Right ventricle myocardium superior (tissue), 1 donor: Measurements from ENCODE around the gene ANTXR1. TPM values are rescaled to one million over a fixed set of nuclear protein-coding genes. Genes with fewer than 3 reads are reported as not detected.
"Not testable (repeated sequence)": the region's sequence is repeated elsewhere in the genome, so short reads cannot be mapped to it uniquely, and the experiment has no call there.

ENCODE experiments used
- ATAC-seq: fragments of 200-7000 bp; cut with Tn5 transposase; one replicate; pipeline ENCODE4 v1.9.1; 2020; ENCODE audit warnings: mild to moderate bottlenecking; ENCODE audit not compliant: poor library complexity
- DNase-seq: peaks from one replicate; pipeline ENCODE4 v3.0.0-alpha.2; 2020
- intact Hi-C: fragments of 100-400 bp; cut with DNase I; formaldehyde crosslinking; loops from one replicate; pipeline ENCODE4 v1.11.2; 2022
- total RNA-seq: library from RNA; stranded (reverse); fragmentation: NEBNext Ultra II Directional; extraction: Animal tissue kit (Norgen Biotek cat#: 25700); gene quantifications from one replicate; pipeline ENCODE4 v1.2.1, GENCODE V29; 2021
- donor health status: DM: no; HTN: yes; CAD: no; lungs with severe emphysema.

Gene ANTXR1
- total RNA-seq, 1 donor from 2014 or later: 31.2 TPM

- ATAC-seq (no peak), DNase-seq (no peak)
- intact Hi-C loops: no loop called here
Observed at GRCh38 chr2:69225933-69226332, 213.0 kb downstream of the ANTXR1 start.

GRCh38 chr2:69226903-69227302, 213.9 kb downstream of the ANTXR1 start:
- ATAC-seq (no peak), DNase-seq (no peak)
- intact Hi-C loops: no loop called here

- no peak for ATAC-seq
- no peak for DNase-seq
- intact Hi-C loops: no loop called here
Observed at GRCh38 chr2:69227716-69228115, 214.7 kb downstream of the ANTXR1 start.

GRCh38 chr2:69230946-69231345, 218.0 kb downstream of the ANTXR1 start:
- DNase-seq, intact Hi-C loops, ATAC-seq: not testable (repeated sequence)

- no peak for ATAC-seq
- intact Hi-C loops: no loop called here
- DNase-seq: no peak
Observed at GRCh38 chr2:69231612-69232277, 218.8 kb downstream of the ANTXR1 start.

- intact Hi-C loops, DNase-seq, ATAC-seq: not testable (repeated sequence)
Observed at GRCh38 chr2:69235835-69236234, 222.9 kb downstream of the ANTXR1 start.

GRCh38 chr2:69237070-69237670, 224.2 kb downstream of the ANTXR1 start:
- intact Hi-C loops: no loop called here
- ATAC-seq (peak; percentile 38), DNase-seq (no peak)

GRCh38 chr2:69238449-69239031, 225.6 kb downstream of the ANTXR1 start:
- ATAC-seq (no peak), DNase-seq (no peak)
- intact Hi-C loops: no loop called here

GRCh38 chr2:69241093-69241492, 228.1 kb downstream of the ANTXR1 start:
- DNase-seq (no peak), ATAC-seq (peak; percentile 44)
- intact Hi-C loops: no loop called here

- no peak for ATAC-seq
- DNase-seq: no peak
- intact Hi-C loops: no loop called here
Observed at GRCh38 chr2:69241664-69242514, 228.9 kb downstream of the ANTXR1 start.

GRCh38 chr2:69242651-69243051, 229.7 kb downstream of the ANTXR1 start:
- intact Hi-C loops: no loop called here
- DNase-seq (no peak), ATAC-seq (no peak)

GRCh38 chr2:69243652-69244051, 230.7 kb downstream of the ANTXR1 start:
- DNase-seq (no peak), ATAC-seq (no peak)
- intact Hi-C loops: no loop called here

GRCh38 chr2:69244882-69245281, 231.9 kb downstream of the ANTXR1 start:
- intact Hi-C loops: no loop called here
- DNase-seq: no peak
- ATAC-seq: no peak

- intact Hi-C loops: no loop called here
- DNase-seq (no peak), ATAC-seq (no peak)
Observed at GRCh38 chr2:69247583-69247982, 234.6 kb downstream of the ANTXR1 start.

GRCh38 chr2:69248232-69248631, 235.3 kb downstream of the ANTXR1 start:
- intact Hi-C loops: no loop called here
- no peak for DNase-seq
- ATAC-seq: no peak

- intact Hi-C loops: no loop called here
- no peak for DNase-seq
- ATAC-seq: no peak
Observed at GRCh38 chr2:69250981-69251380, 238.0 kb downstream of the ANTXR1 start.

GRCh38 chr2:69251943-69252342, 239.0 kb downstream of the ANTXR1 start:
- no peak for ATAC-seq
- intact Hi-C loops: no loop called here
- DNase-seq: no peak

- ATAC-seq (peak; percentile 26), DNase-seq (no peak)
- intact Hi-C loops: no loop called here
Observed at GRCh38 chr2:69253112-69253511, 240.1 kb downstream of the ANTXR1 start.

- no peak for DNase-seq
- ATAC-seq: peak; percentile 88
- intact Hi-C loops: no loop called here
Observed at GRCh38 chr2:69253611-69254301, 240.8 kb downstream of the ANTXR1 start.
